PFSK-1 (cell line): Measurements from ENCODE around the gene ACVRL1.

Experiments
- FOXP2 ChIP-seq: optimal IDR thresholded peaks from 2 replicates; pipeline ENCODE3; 2011; ENCODE audit warnings: borderline replicate concordance, control low read depth, inconsistent platforms; ENCODE audit not compliant: insufficient read depth; ENCODE audit errors: extremely low read length, extremely low read depth
- POLR2AphosphoS5 ChIP-seq: IDR thresholded peaks from 2 replicates; pipeline ENCODE4 v1.6.1; 2012; ENCODE audit warnings: low read depth, mild to moderate bottlenecking, control low read depth, low read length, moderate library complexity
- SIN3A ChIP-seq: IDR thresholded peaks from 2 replicates; pipeline ENCODE4 v1.6.1; 2012; ENCODE audit warnings: mild to moderate bottlenecking, low read length, moderate library complexity, borderline replicate concordance; ENCODE audit not compliant: insufficient read depth
- TAF1 ChIP-seq: IDR thresholded peaks from 2 replicates; pipeline ENCODE4 v1.6.1; 2012; ENCODE audit warnings: low read length, control low read depth, borderline replicate concordance; ENCODE audit not compliant: insufficient read depth
- TF ChIP-seq, protein P1 (sequence below), 2 experiments: IDR thresholded peaks; 2 replicates each; pipeline versions ENCODE4 v1.6.1 to v1.8.0; 2011 to 2012; ENCODE audit warnings: low read depth in 2 of 2, low read length in 2 of 2, control low read depth in 1 of 2, inconsistent platforms in 1 of 2, mild to moderate bottlenecking in 1 of 2, moderate library complexity in 1 of 2; ENCODE audit not compliant: insufficient read depth in 1 of 2

Gene ACVRL1

DNA sequence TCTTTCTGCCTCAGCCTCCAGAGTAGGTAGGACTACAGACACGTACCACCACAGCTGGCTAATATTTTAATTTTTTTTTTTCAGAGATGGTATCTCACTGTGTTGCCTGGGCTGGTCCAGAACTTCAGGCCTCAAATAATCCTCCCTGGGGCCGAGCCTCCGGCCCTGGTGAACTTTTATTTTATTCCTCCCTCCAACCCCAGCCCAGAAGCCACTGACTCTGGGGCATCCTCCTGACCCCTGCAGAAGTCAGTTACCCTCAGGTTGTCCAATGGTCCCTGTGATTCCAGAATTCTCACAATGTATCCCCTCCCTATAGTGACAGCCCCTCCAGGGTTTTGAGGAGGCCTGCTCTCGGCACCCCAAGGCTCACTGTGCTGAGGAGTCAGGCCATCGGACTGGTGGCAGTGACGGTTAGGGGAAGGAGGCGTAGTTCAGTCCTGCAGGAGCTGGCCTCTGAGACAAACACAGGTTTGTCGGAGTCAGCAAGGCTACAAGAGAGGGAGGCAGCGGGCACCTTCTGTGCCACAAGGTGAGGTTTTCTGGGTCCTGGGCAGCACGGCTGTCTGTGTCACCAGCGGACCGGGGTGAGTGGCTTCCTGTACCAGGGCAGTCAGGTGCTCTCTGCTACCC is 39.4 kb upstream of the ACVRL1 start:
- TF ChIP-seq TAF1 (no peak), POLR2AphosphoS5 (no peak), FOXP2 (no peak), SIN3A (no peak)
- TF ChIP-seq, protein P1, sequence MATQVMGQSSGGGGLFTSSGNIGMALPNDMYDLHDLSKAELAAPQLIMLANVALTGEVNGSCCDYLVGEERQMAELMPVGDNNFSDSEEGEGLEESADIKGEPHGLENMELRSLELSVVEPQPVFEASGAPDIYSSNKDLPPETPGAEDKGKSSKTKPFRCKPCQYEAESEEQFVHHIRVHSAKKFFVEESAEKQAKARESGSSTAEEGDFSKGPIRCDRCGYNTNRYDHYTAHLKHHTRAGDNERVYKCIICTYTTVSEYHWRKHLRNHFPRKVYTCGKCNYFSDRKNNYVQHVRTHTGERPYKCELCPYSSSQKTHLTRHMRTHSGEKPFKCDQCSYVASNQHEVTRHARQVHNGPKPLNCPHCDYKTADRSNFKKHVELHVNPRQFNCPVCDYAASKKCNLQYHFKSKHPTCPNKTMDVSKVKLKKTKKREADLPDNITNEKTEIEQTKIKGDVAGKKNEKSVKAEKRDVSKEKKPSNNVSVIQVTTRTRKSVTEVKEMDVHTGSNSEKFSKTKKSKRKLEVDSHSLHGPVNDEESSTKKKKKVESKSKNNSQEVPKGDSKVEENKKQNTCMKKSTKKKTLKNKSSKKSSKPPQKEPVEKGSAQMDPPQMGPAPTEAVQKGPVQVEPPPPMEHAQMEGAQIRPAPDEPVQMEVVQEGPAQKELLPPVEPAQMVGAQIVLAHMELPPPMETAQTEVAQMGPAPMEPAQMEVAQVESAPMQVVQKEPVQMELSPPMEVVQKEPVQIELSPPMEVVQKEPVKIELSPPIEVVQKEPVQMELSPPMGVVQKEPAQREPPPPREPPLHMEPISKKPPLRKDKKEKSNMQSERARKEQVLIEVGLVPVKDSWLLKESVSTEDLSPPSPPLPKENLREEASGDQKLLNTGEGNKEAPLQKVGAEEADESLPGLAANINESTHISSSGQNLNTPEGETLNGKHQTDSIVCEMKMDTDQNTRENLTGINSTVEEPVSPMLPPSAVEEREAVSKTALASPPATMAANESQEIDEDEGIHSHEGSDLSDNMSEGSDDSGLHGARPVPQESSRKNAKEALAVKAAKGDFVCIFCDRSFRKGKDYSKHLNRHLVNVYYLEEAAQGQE (IDR thresholded peaks at IDR 0.05; ENCODE audit: insufficient read depth in 1 of 2, low read depth in 2 of 2, low read length in 2 of 2) = no peak

DNA sequence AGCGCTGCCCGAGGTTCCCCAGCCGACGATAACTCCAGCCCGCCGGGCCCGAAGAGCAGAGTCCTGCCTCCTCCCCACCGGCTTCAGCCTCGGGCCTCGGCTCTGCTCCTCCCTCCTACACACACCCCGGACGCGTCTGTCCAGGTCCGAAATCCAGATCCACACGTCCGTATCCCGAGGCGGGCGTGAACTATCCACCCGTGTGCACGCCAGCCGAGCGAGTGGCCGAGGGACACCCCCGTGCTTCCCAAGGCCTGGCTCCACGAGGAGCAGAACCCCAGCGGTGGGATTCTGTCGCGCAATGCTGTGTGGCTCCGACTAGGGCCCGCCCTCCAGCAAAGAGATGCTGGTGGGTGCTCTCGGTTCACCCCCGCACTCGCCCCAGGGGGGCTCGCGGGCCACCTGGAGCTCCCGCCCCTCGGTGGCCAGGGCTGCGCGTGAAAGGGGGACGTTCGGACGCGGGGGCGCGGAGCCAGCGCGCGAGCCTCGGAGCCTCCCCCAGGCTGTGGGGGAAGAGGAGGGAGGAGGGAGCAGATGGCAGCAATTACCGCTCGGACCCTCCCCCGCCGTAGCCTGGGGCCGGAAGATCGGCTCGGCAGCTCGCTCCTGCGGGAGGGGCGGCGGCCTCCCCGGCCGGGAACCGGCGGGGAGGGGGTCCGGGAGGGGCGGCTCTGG is 38.3 kb upstream of the ACVRL1 start:
- TF ChIP-seq, protein P1 (IDR thresholded peaks at IDR 0.05; ENCODE audit: insufficient read depth in 1 of 2, low read depth in 2 of 2, low read length in 2 of 2) = no peak
- TF ChIP-seq FOXP2 (peak; percentile 95), POLR2AphosphoS5 (no peak), SIN3A (no peak), TAF1 (no peak)

DNA sequence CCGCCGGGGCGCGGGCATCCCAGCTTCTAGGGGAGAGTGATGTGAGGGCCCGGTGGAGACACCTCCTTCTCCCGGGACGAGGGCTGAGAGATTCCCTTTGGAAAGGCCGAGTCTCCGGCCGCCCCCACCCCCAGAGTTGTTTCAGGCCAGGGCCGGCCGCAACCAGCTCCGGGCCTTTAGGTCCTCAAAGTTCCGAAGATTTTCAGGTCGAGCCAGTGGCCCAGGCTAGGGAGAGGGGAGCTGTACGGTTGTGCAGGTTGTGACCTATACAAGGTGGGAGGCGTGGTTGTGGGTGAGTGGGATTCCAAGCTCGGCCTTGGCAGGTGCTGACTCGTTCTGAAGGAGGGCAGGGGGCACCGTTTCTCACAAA is 37.8 kb upstream of the ACVRL1 start:
- TF ChIP-seq TAF1 (no peak), SIN3A (no peak), FOXP2 (no peak), POLR2AphosphoS5 (no peak)
- TF ChIP-seq, protein P1 (IDR thresholded peaks at IDR 0.05; ENCODE audit: insufficient read depth in 1 of 2, low read depth in 2 of 2, low read length in 2 of 2) = no peak

DNA sequence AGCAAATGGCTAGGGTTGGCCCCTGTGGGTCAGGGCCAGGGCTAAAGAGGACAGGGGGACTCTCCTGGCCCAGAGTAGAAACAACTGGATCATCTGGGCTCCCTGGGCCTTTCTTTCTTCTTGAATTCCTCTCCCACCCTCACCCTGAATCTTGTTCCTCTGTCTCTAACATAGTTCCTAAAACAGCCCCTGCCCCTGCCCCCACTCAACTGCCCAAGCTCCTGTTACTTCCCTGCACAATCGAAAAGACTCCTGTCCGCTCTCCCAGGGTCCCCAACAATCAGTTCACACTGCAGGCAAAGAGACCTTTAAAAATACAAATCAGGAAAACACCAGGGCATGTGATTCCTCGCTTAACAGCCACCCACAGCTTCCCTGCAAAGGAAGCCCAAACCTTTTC is 37.4 kb upstream of the ACVRL1 start:
- TF ChIP-seq TAF1 (no peak), SIN3A (no peak), POLR2AphosphoS5 (no peak), FOXP2 (no peak)
- TF ChIP-seq, protein P1 (IDR thresholded peaks at IDR 0.05; ENCODE audit: insufficient read depth in 1 of 2, low read depth in 2 of 2, low read length in 2 of 2) = no peak
